Neural crest cell (in vitro differentiated cells): ENCODE measurements around the gene ADAMTS1. TPM values are rescaled to one million over a fixed set of nuclear protein-coding genes. Genes with fewer than 3 reads are reported as not detected.

Experiments used
- DNase-seq: peaks from one replicate; pipeline ENCODE4 v3.0.0; 2021; ENCODE audit warnings: low read depth, mixed read lengths, low spot score
- H3K27ac Mint-ChIP-seq: one replicate; pipeline ENCODE4 v1.8.0; 2021; ENCODE audit warnings: mild to moderate bottlenecking, mixed read lengths; ENCODE audit not compliant: unreplicated experiment
- H3K27me3 Mint-ChIP-seq: 2 replicates; pipeline ENCODE4 v1.8.0; 2021; ENCODE audit warnings: low read depth, mild to moderate bottlenecking, mixed read lengths
- H3K36me3 Mint-ChIP-seq: 2 replicates; pipeline ENCODE4 v1.8.0; 2021; ENCODE audit warnings: low read depth, mild to moderate bottlenecking, mixed read lengths
- H3K4me1 Mint-ChIP-seq: 2 replicates; pipeline ENCODE4 v1.8.0; 2021; ENCODE audit warnings: mixed read lengths
- H3K4me3 Mint-ChIP-seq: one replicate; pipeline ENCODE4 v1.8.0; 2021; ENCODE audit warnings: mild to moderate bottlenecking, mixed read lengths
- H3K9me3 Mint-ChIP-seq: 2 replicates; pipeline ENCODE4 v1.8.0; 2021; ENCODE audit warnings: mixed read lengths
- CTCF ChIP-seq: fragments of 200-600 bp; sonication (generic); conservative IDR thresholded peaks from 2 replicates; pipeline ENCODE4 v1.5.0; 2021; ENCODE audit warnings: antibody characterized with exemption, mild to moderate bottlenecking
- total RNA-seq: library from RNA; stranded (reverse); gene quantifications from 2 replicates; pipeline ENCODE4 v1.2.1, GENCODE V29; 2021

Gene ADAMTS1
- total RNA-seq, 1 donor from 2014 or later = 31.9 TPM

- DNase-seq = no peak
- peaks cover 5% of the 10 kb centered on the region for H3K36me3 Mint-ChIP-seq
- H3K27me3 Mint-ChIP-seq = no peaks in the 10 kb centered on the region
- no peak overlapping the region for H3K27ac Mint-ChIP-seq
- peaks cover 10% of the 10 kb centered on the region for H3K4me1 Mint-ChIP-seq
- no peak for TF ChIP-seq CTCF
- no peaks in the 10 kb centered on the region for H3K9me3 Mint-ChIP-seq
- no peak overlapping the region for H3K4me3 Mint-ChIP-seq
Measured at GRCh38 chr21:26820509-26820908, 24.7 kb downstream of the ADAMTS1 start.

- Mint-ChIP-seq H3K9me3 (no peaks in the 10 kb centered on the region), H3K4me1 (peaks cover 10% of the 10 kb centered on the region), H3K4me3 (no peak overlapping the region), H3K27ac (no peak overlapping the region), H3K36me3 (peaks cover 3% of the 10 kb centered on the region), H3K27me3 (no peaks in the 10 kb centered on the region)
- TF ChIP-seq CTCF = no peak
- DNase-seq = no peak
Measured at GRCh38 chr21:26819740-26820324, 25.4 kb downstream of the ADAMTS1 start.

GRCh38 chr21:26818906-26819305 lies 26.3 kb downstream of the ADAMTS1 start:
- no peak overlapping the region for H3K27ac Mint-ChIP-seq
- H3K36me3 Mint-ChIP-seq = no peaks in the 10 kb centered on the region
- no peaks in the 10 kb centered on the region for H3K27me3 Mint-ChIP-seq
- no peak for DNase-seq
- H3K4me1 Mint-ChIP-seq = peaks cover 10% of the 10 kb centered on the region
- H3K9me3 Mint-ChIP-seq = no peaks in the 10 kb centered on the region
- no peak for TF ChIP-seq CTCF
- no peak overlapping the region for H3K4me3 Mint-ChIP-seq

DNA sequence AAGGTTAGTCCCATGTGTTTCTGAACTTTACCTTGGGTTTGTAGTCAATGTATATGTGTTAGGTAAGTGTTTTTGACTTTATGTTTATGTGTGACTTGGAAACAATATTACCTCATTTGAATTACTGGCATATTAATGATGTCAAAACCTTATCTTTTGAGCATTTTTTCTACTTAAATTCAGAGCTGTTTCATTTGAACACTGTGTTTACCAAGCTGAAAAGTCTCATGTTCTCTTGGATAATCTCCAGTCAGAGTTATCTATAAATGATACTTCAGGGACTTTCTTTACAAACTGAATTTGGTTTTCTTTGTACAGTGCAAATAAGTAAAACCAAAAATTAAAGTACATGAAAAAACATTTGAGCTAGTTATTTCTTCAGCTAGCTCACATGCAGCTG lies 30.0 kb downstream of the ADAMTS1 start:
- H3K9me3 Mint-ChIP-seq = no peaks in the 10 kb centered on the region
- H3K4me1 Mint-ChIP-seq = peaks cover 10% of the 10 kb centered on the region
- H3K27ac Mint-ChIP-seq = no peak overlapping the region
- TF ChIP-seq CTCF = no peak
- H3K4me3 Mint-ChIP-seq = no peak overlapping the region
- H3K27me3 Mint-ChIP-seq = no peaks in the 10 kb centered on the region
- H3K36me3 Mint-ChIP-seq = no peaks in the 10 kb centered on the region
- no peak for DNase-seq

DNA sequence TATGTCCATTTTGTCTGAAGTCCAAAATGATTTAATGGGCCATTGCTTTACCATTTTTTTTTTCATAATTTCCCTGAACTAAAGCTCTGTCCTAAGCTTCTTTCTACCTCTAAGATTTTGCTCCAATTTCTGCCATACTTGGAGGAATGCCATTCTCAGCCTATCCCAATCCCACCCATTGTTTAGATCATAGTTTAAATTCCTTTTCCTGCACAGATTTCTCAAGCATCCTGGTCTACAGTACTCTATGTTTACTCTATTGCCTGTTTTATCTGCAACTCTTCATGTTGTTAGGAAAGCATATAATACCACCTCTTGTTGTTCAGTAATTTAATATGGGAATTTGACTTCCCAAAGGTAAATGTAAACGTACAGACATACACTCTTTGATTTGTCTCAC lies 30.8 kb downstream of the ADAMTS1 start:
- no peak overlapping the region for H3K4me3 Mint-ChIP-seq
- no peaks in the 10 kb centered on the region for H3K27me3 Mint-ChIP-seq
- no peaks in the 10 kb centered on the region for H3K9me3 Mint-ChIP-seq
- H3K27ac Mint-ChIP-seq = no peak overlapping the region
- no peak for TF ChIP-seq CTCF
- peaks cover 10% of the 10 kb centered on the region for H3K4me1 Mint-ChIP-seq
- H3K36me3 Mint-ChIP-seq = no peaks in the 10 kb centered on the region
- no peak for DNase-seq
